H1 (cell line): ENCODE data around the gene ZBP1. TPM values are rescaled to one million over a fixed set of nuclear protein-coding genes. Genes with fewer than 3 reads are reported as not detected.

ENCODE experiments used
- CTCF ChIA-PET: fragments of 300-600 bp; sonication (Branson Sonifier 250); formaldehyde crosslinking; loops from one replicate; lab custom pipeline; 2021; ENCODE audit not compliant: partially characterized antibody; lab: Charles Lee
- POLR2A ChIA-PET: fragments of 300-600 bp; sonication (Branson Sonifier 250); formaldehyde crosslinking; loops from one replicate; lab custom pipeline; 2021; ENCODE audit warnings: inconsistent platforms; ENCODE audit not compliant: partially characterized antibody; lab: Charles Lee
- DNase-seq, 2 experiments: peaks; one replicate each; pipeline versions ENCODE4 v3.0.0 to v3.0.0-alpha.2; 2010 to 2022; ENCODE audit warnings: low spot score in 2 of 2, low read depth in 1 of 2, mixed read lengths in 1 of 2
- FAIRE-seq: peaks from 2 replicates; lab custom pipeline; 2011; peaks lifted over from hg19 to GRCh38; lab: Jason Lieb, UNC
- H2AFZ ChIP-seq: 2 replicates; pipeline ENCODE4 v1.8.1; 2012; ENCODE audit warnings: low read length, inconsistent platforms
- H2AK5ac ChIP-seq: 2 replicates; pipeline ENCODE4 v1.6.1; 2013; ENCODE audit warnings: low read depth, low read length
- H2BK120ac ChIP-seq: replicated peaks from 2 replicates; pipeline ENCODE3; 2013; ENCODE audit warnings: low read depth, low read length, inconsistent platforms
- H2BK12ac ChIP-seq: 2 replicates; pipeline ENCODE4 v1.6.1; 2013; ENCODE audit warnings: low read depth, low read length
- H2BK15ac ChIP-seq: 2 replicates; pipeline ENCODE4 v1.6.1; 2013; ENCODE audit warnings: low read length
- H2BK20ac ChIP-seq: 2 replicates; pipeline ENCODE4 v1.6.1; 2013; ENCODE audit warnings: low read length
- H2BK5ac ChIP-seq: 2 replicates; pipeline ENCODE4 v1.6.1; 2013; ENCODE audit warnings: low read depth, low read length
- H3K14ac ChIP-seq: 2 replicates; pipeline ENCODE4 v1.6.1; 2013; ENCODE audit warnings: inconsistent platforms; ENCODE audit not compliant: insufficient read length
- H3K18ac ChIP-seq: 2 replicates; pipeline ENCODE4 v1.6.1; 2013; ENCODE audit warnings: low read length; ENCODE audit errors: extremely low read depth
- H3K23ac ChIP-seq: 2 replicates; pipeline ENCODE4 v1.6.1; 2013; ENCODE audit warnings: inconsistent platforms; ENCODE audit not compliant: insufficient read length
- H3K23me2 ChIP-seq: 2 replicates; pipeline ENCODE4 v1.6.1; 2013; ENCODE audit warnings: low read depth, low read length
- H3K27ac ChIP-seq: 2 replicates; pipeline ENCODE4 v1.6.1; 2011; ENCODE audit warnings: low read depth, low read length, inconsistent platforms
- H3K27me3 ChIP-seq, 4 experiments: replicated peaks in 1 of 4; 1 replicate in 1 of 4; 2 replicates in 3 of 4; pipeline versions ENCODE4 v1.6.1 to v1.8.1; 2011 to 2013; ENCODE audit warnings: low read length in 3 of 4, mild to moderate bottlenecking in 3 of 4, inconsistent platforms in 2 of 4, mixed read lengths in 2 of 4, moderate library complexity in 1 of 4; ENCODE audit not compliant: control insufficient read depth in 3 of 4, insufficient read depth in 3 of 4; ENCODE audit errors: extremely low read depth in 1 of 4
- H3K36me3 ChIP-seq, 4 experiments: 2 replicates each; pipeline versions ENCODE4 v1.6.1 to v1.8.1; 2011 to 2013; ENCODE audit warnings: mild to moderate bottlenecking in 4 of 4, low read length in 3 of 4, moderate library complexity in 2 of 4, control low read depth in 1 of 4, inconsistent platforms in 1 of 4; ENCODE audit not compliant: insufficient read depth in 4 of 4, control insufficient read depth in 2 of 4
- H3K4ac ChIP-seq: replicated peaks from 2 replicates; pipeline ENCODE3; 2013; ENCODE audit warnings: low read length, low read depth, mixed read lengths, inconsistent platforms; ENCODE audit not compliant: insufficient read length
- H3K4me1 ChIP-seq, 4 experiments: replicated peaks in 1 of 4; 1 replicate in 1 of 4; 2 replicates in 3 of 4; pipeline versions ENCODE4 v1.6.1 to v1.8.1; 2011 to 2013; ENCODE audit warnings: low read length in 3 of 4, inconsistent platforms in 2 of 4, mixed read lengths in 1 of 4; ENCODE audit not compliant: insufficient read depth in 4 of 4, control insufficient read depth in 3 of 4
- H3K4me2 ChIP-seq, 2 experiments: 2 replicates each; pipeline versions ENCODE4 v1.6.1 to v1.8.1; 2011 to 2013; ENCODE audit warnings: low read depth in 2 of 2, low read length in 2 of 2, control low read depth in 1 of 2, inconsistent platforms in 1 of 2, mild to moderate bottlenecking in 1 of 2; ENCODE audit not compliant: insufficient read depth in 1 of 2
- H3K4me3 ChIP-seq, 4 experiments: fragments of 200-600, 300-600 bp in 1 of 4; sonication (generic), shearing (Covaris generic), sonication (Bioruptor Twin) in 1 of 4; 2 replicates each; pipeline versions ENCODE4 v1.5.1 to v1.8.1; 2011 to 2016; ENCODE audit warnings: low read length in 4 of 4, low read depth in 3 of 4, control low read depth in 2 of 4, inconsistent platforms in 2 of 4, mild to moderate bottlenecking in 2 of 4, mixed read lengths in 1 of 4, moderate library complexity in 1 of 4; ENCODE audit not compliant: insufficient read depth in 2 of 4; ENCODE audit errors: extremely low read depth in 1 of 4
- H3K56ac ChIP-seq: replicated peaks from 2 replicates; pipeline ENCODE3; 2013; ENCODE audit warnings: low read depth, mild to moderate bottlenecking, mixed read lengths, low read length, inconsistent platforms; ENCODE audit not compliant: insufficient read length
- H3K79me1 ChIP-seq: 2 replicates; pipeline ENCODE4 v1.6.1; 2013; ENCODE audit warnings: low read depth, low read length, control low read depth
- H3K79me2 ChIP-seq, 2 experiments: 2 replicates each; pipeline versions ENCODE4 v1.6.1 to v1.8.1; 2012 to 2013; ENCODE audit warnings: low read length in 2 of 2, mild to moderate bottlenecking in 2 of 2, inconsistent platforms in 1 of 2; ENCODE audit not compliant: insufficient read depth in 2 of 2, control insufficient read depth in 1 of 2
- H3K9ac ChIP-seq, 4 experiments: replicated peaks in 1 of 4; 1 replicate in 1 of 4; 2 replicates in 3 of 4; pipeline versions ENCODE4 v1.6.1 to v1.8.1; 2011 to 2013; ENCODE audit warnings: low read depth in 3 of 4, low read length in 3 of 4, control low read depth in 2 of 4, mild to moderate bottlenecking in 2 of 4, moderate library complexity in 2 of 4, inconsistent platforms in 1 of 4; ENCODE audit errors: extremely low read depth in 1 of 4
- H3K9me3 ChIP-seq, 2 experiments: 2 replicates each; pipeline versions ENCODE4 v1.6.1 to v1.8.1; 2012 to 2013; ENCODE audit warnings: mild to moderate bottlenecking in 2 of 2, moderate library complexity in 2 of 2, control low read depth in 1 of 2, inconsistent platforms in 1 of 2, low read depth in 1 of 2, low read length in 1 of 2, mixed read lengths in 1 of 2; ENCODE audit not compliant: insufficient read depth in 2 of 2
- H4K20me1 ChIP-seq, 2 experiments: replicated peaks in 1 of 2; 2 replicates each; pipeline versions ENCODE3 to v1.8.1; 2011 to 2013; ENCODE audit warnings: inconsistent platforms in 2 of 2, low read length in 2 of 2, mild to moderate bottlenecking in 1 of 2; ENCODE audit not compliant: insufficient read depth in 2 of 2, control insufficient read depth in 1 of 2
- H4K5ac ChIP-seq: 2 replicates; pipeline ENCODE4 v1.6.1; 2013; ENCODE audit warnings: low read length, low read depth, mixed read lengths, inconsistent platforms; ENCODE audit not compliant: insufficient read length
- H4K8ac ChIP-seq: 2 replicates; pipeline ENCODE4 v1.8.0; 2013; ENCODE audit warnings: mild to moderate bottlenecking, moderate library complexity, low read length, inconsistent platforms; ENCODE audit not compliant: insufficient read depth; ENCODE audit errors: extremely low read depth
- H4K91ac ChIP-seq: replicated peaks from 2 replicates; pipeline ENCODE3; 2013; ENCODE audit warnings: low read length, mixed read lengths, inconsistent platforms; ENCODE audit not compliant: insufficient read length
- BCL11A ChIP-seq, 2 experiments: IDR thresholded peaks; one replicate each; pipeline ENCODE4 v1.6.1; 2011; ENCODE audit warnings: low read depth in 2 of 2, low read length in 2 of 2, mild to moderate bottlenecking in 2 of 2
- BRCA1 ChIP-seq: IDR thresholded peaks from 2 replicates; pipeline ENCODE4 v1.6.1; 2012; ENCODE audit warnings: low read depth, low read length, improper control_type of control experiment
- GTF2F1 ChIP-seq: IDR thresholded peaks from 2 replicates; pipeline ENCODE4 v1.6.1; 2012; ENCODE audit warnings: low read depth, low read length, improper control_type of control experiment, borderline replicate concordance
- HDAC2 ChIP-seq, 2 experiments: fragments of 300-600 bp in 1 of 2; sonication (generic) in 1 of 2; IDR thresholded peaks; 2 replicates each; pipeline ENCODE4 v1.6.1; 2011 to 2012; ENCODE audit warnings: low read depth in 2 of 2, low read length in 2 of 2, mild to moderate bottlenecking in 2 of 2, moderate library complexity in 2 of 2, borderline replicate concordance in 1 of 2, inconsistent platforms in 1 of 2
- HDAC6 ChIP-seq: IDR thresholded peaks from one replicate; pipeline ENCODE4 v1.7.1; 2012; ENCODE audit warnings: low read depth, mild to moderate bottlenecking, inconsistent platforms, low read length, moderate library complexity
- JUN ChIP-seq: IDR thresholded peaks from 2 replicates; pipeline ENCODE4 v1.6.1; 2011; ENCODE audit warnings: low read depth, mild to moderate bottlenecking, improper control_type of control experiment, low read length
- JUND ChIP-seq: IDR thresholded peaks from 2 replicates; pipeline ENCODE4 v1.6.1; 2011; ENCODE audit warnings: mild to moderate bottlenecking, improper control_type of control experiment, low read length
- POLR2A ChIP-seq, 2 experiments: IDR thresholded peaks; 1 replicate in 1 of 2; 2 replicates in 1 of 2; pipeline ENCODE4 v1.6.1; 2011; ENCODE audit warnings: low read depth in 2 of 2, low read length in 2 of 2, mild to moderate bottlenecking in 2 of 2; ENCODE audit errors: control extremely low read depth in 1 of 2
- SP2 ChIP-seq: IDR thresholded peaks from 2 replicates; pipeline ENCODE4 v1.6.1; 2012; ENCODE audit warnings: mild to moderate bottlenecking, low read length, inconsistent platforms
- TAF7 ChIP-seq: optimal IDR thresholded peaks from 2 replicates; pipeline ENCODE3; 2011; ENCODE audit warnings: low read depth, mild to moderate bottlenecking, inconsistent platforms, low read length, moderate library complexity, borderline replicate concordance
- USF2 ChIP-seq: IDR thresholded peaks from 2 replicates; pipeline ENCODE4 v1.6.1; 2011; ENCODE audit warnings: low read length, improper control_type of control experiment
- ZNF274 ChIP-seq: IDR thresholded peaks from 2 replicates; pipeline ENCODE4 v1.7.0; 2012; ENCODE audit warnings: low read length, borderline replicate concordance; ENCODE audit errors: extremely low read depth
- WGBS, 2 experiments: shearing (Covaris generic) in 1 of 2; methylation state at CpG; one replicate each; pipeline versions ENCODE4 v1.1.6 to v1.1.7; 2013 to 2015; ENCODE audit warnings: low lambda C conversion rate in 2 of 2, mixed read lengths in 2 of 2, inconsistent platforms in 1 of 2, low coverage in 1 of 2, missing lambda C conversion rate in 1 of 2; ENCODE audit not compliant: insufficient replicate concordance in 2 of 2, insufficient coverage in 1 of 2, insufficient read length in 1 of 2; ENCODE audit errors: extremely low coverage in 1 of 2, missing lambda C conversion rate in 1 of 2; 5-methylcytosine and 5-hydroxymethylcytosine counted together
- polyA plus RNA-seq, 7 experiments: library from polyadenylated mRNA; depleted of rRNA in 3 of 7; stranded (reverse) in 5 of 7; unstranded in 2 of 7; fragments of >200 nt in 5 of 7; fragments of 200-250 nt in 2 of 7; gene quantifications; 1 replicate in 5 of 7; 2 replicates in 1 of 7; 4 replicates in 1 of 7; pipeline versions ENCODE4 v1.2.1 to v1.2.3, GENCODE V29; 2011 to 2013; ENCODE audit warnings: missing spikeins in 2 of 7, mixed read lengths in 2 of 7
- total RNA-seq: library from RNA; stranded (reverse); fragmentation: NEBNext Ultra II Directional; extraction: Animal tissue kit (Norgen Biotek cat#: 25700); gene quantifications from 2 replicates; pipeline ENCODE4 v1.2.1, GENCODE V29; 2021

Gene ZBP1
- total and polyA plus RNA-seq, 2 of the 8 experiments (the other 6 are each of a cell fraction or from before 2014, with no cell fraction given) = not detected

GRCh38 chr20:57650756-57651483 is 30.7 kb upstream of the ZBP1 start:
- Histone ChIP-seq H3K18ac (no peak overlapping the region), H3K36me3 (peaks cover 0 to 8% (median 2%) of the 10 kb centered on the region in 4 experiments; a peak in 3 of 8 replicates), H3K4me3 (no peak overlapping the region), H4K20me1 (peaks cover 3 to 5% of the 10 kb centered on the region in 2 experiments), H3K79me2 (no peaks in the 10 kb centered on the region), H3K14ac (no peak overlapping the region), H2BK12ac (no peak overlapping the region), H2BK20ac (no peak overlapping the region), H3K23me2 (no peaks in the 10 kb centered on the region), H3K9ac (no peak overlapping the region), H2AK5ac (no peak overlapping the region), H4K8ac (no peak overlapping the region), H3K56ac (no peak overlapping the region), H2BK15ac (no peak overlapping the region), H3K4me2 (no peak overlapping the region), H2BK120ac (no peak overlapping the region), H4K5ac (no peak overlapping the region), H3K23ac (no peak overlapping the region), H3K4me1 (peaks cover 0 to 4% (median 2%) of the 10 kb centered on the region in 4 experiments; a peak in 3 of 7 replicates), H3K9me3 (0 out of 4 replicates have a peak, but pooled peaks cover 0 to 2% of the 10 kb centered on the region in 2 experiments), H2BK5ac (no peak overlapping the region; the same call in 1 of the 2 replicates), H3K27me3 (no peaks in the 10 kb centered on the region), H3K4ac (no peak overlapping the region), H2AFZ (no peak overlapping the region), H4K91ac (no peak overlapping the region), H3K79me1 (no peaks in the 10 kb centered on the region), H3K27ac (no peak overlapping the region)
- no peak for FAIRE-seq
- 94% methylated on average over 20 of the region's 23 CpGs; no CpG with 5 or more reads in 1 of the 2 experiments for WGBS, 2 experiments
- no peak for DNase-seq
- POLR2A ChIA-PET = no interaction called here
- CTCF ChIA-PET = interaction anchor here (0.6 to 4.7 kb wide), 7 partner anchors 28 to 559 kb away, joined by 3 to 19 read pairs (median 3); no protein-coding TSS in a partner anchor
- TF ChIP-seq POLR2A (IDR thresholded peaks at IDR 0.05; ENCODE audit: control extremely low read depth in 1 of 2, low read depth in 2 of 2, low read length in 2 of 2) (no peak), BRCA1 (no peak), ZNF274 (no peak), USF2 (no peak), HDAC2 (IDR thresholded peaks at IDR 0.05; ENCODE audit: borderline replicate concordance in 1 of 2, low read depth in 2 of 2, low read length in 2 of 2) (no peak), BCL11A (IDR thresholded peaks at IDR 0.05; ENCODE audit: low read depth in 2 of 2, low read length in 2 of 2) (no peak), HDAC6 (no peak), GTF2F1 (no peak), JUND (no peak), JUN (no peak), SP2 (no peak), TAF7 (no peak)
